ACHN (cell line): ENCODE data around the gene CGB7.
A peak's percentile ranks its signal among the peaks of the same experiment; 100 is the strongest.

ENCODE experiments used
- DNase-seq: peaks from one replicate; pipeline ENCODE4 v3.0.0-alpha.2; 2015
- in situ Hi-C: cut with HindIII; loops from 2 replicates; pipeline ENCODE4 v1.10.0; 2017; ENCODE audit warnings: low sequenced_read_pairs, low pct_ligation_motif_present, low pct_unique_long_range_greater_than_20kb

The CGB7 gene

GRCh38 chr19:49057636-49058234 is at the start of gene CGB7:
TSS of gene CGB7 (minus strand) at chr19:49057749. CDS start at chr19:49055375, 2,374 bp downstream.
- in situ Hi-C loops, result no loop called here
- peak; percentile 80 for DNase-seq

GRCh38 chr19:49106648-49107135 is 49.1 kb upstream of the CGB7 start:
- peak; percentile 57 for DNase-seq
- in situ Hi-C loops, result no loop called here

GRCh38 chr19:49104229-49104864 is 46.8 kb upstream of the CGB7 start:
- in situ Hi-C loops, result no loop called here
- DNase-seq, result no peak

- in situ Hi-C loops, result no loop called here
- DNase-seq, result no peak
These were observed 46.0 kb upstream of the CGB7 start for GRCh38 chr19:49103331-49104085.

GRCh38 chr19:49102303-49102702 is 44.8 kb upstream of the CGB7 start:
- no peak for DNase-seq
- in situ Hi-C loops, result no loop called here

GRCh38 chr19:49101160-49101559 is 43.6 kb upstream of the CGB7 start:
- DNase-seq, result no peak
- in situ Hi-C loops, result no loop called here

GRCh38 chr19:49098795-49099194 is 41.2 kb upstream of the CGB7 start:
- no peak for DNase-seq
- in situ Hi-C loops, result no loop called here

- DNase-seq, result peak; percentile 64
- in situ Hi-C loops, result no loop called here
These were observed 40.1 kb upstream of the CGB7 start for GRCh38 chr19:49097453-49098288.

GRCh38 chr19:49094505-49095482 is 37.2 kb upstream of the CGB7 start:
- in situ Hi-C loops, result no loop called here
- no peak for DNase-seq

- no peak for DNase-seq
- in situ Hi-C loops, result no loop called here
These were observed 35.1 kb upstream of the CGB7 start for GRCh38 chr19:49092686-49093085.

- in situ Hi-C loops, result no loop called here
- DNase-seq, result no peak
These were observed 34.0 kb upstream of the CGB7 start for GRCh38 chr19:49091391-49092038.

- DNase-seq, result no peak
- in situ Hi-C loops, result no loop called here
These were observed 28.7 kb upstream of the CGB7 start for GRCh38 chr19:49086296-49086695.

GRCh38 chr19:49085868-49086232 is 28.3 kb upstream of the CGB7 start:
- DNase-seq, result no peak
- in situ Hi-C loops, result no loop called here

GRCh38 chr19:49085020-49085867 is 27.7 kb upstream of the CGB7 start, which contains the start of gene SNRNP70:
TSS of gene SNRNP70 (plus strand) at chr19:49085451. CDS start at chr19:49086415, 964 bp downstream.
- DNase-seq, result peak; percentile 98
- in situ Hi-C loops, result no loop called here

- in situ Hi-C loops, result no loop called here
These were observed 26.9 kb upstream of the CGB7 start for GRCh38 chr19:49084206-49085019.

GRCh38 chr19:49081273-49081672 is 23.7 kb upstream of the CGB7 start:
- no peak for DNase-seq
- in situ Hi-C loops, result no loop called here

More at GRCh38 chr19:49084206-49085019, 26.9 kb upstream of the CGB7 start:
- no peak for DNase-seq
